HG03097 (cell line): ENCODE data around the gene NLRP11.

Source experiments
- ATAC-seq: cut with Tn5 transposase; IDR thresholded peaks from one replicate; pipeline ENCODE4 v1.9.1; 2021; ENCODE audit not compliant: unreplicated experiment, low FRiP score

The NLRP11 gene

DNA sequence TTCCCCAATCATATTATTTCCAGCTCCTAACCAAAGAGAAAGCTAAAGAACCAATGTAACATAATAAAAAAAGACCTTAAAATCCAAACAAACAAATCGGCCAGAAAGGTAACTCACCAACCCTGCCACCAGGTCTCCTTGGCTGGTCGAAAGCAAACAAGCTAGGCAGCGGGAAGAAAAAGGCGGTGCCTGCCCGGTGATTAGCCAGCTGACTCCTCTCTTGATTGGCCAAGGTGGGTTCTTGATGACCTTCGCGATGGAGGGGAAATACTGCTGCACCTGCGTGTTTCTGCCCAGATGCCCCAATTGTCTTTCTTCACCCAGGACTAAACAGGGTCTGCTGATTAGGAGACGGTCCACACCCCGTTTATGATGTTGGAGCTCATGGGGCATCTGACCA lies at the start of gene NLRP11:
Gene NLRP11 (minus strand): TSS at position 154 of the 400 bp plus-strand sequence. CDS start 13,825 bp downstream, outside the sequence.
- no peak for ATAC-seq

DNA sequence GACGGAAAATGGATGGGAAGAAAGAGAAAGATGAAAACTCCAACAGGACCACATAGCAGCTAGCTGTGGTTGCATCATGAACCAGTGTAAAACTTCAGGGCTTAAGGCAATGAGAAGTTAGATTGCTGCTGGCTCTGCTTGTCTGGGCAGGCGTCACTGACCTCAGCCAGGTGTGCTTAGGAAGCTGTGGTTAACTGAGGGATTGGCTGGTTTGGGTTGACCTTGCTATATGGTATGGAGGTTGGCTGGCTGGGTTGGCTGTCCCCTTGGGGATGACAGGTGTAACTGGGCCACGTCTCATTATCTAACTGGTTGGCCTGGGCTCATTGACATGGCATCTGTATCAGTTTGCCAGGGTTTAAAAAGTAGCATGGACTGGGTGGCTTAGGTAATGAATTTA lies 45.4 kb upstream of the NLRP11 start:
- no peak for ATAC-seq

DNA sequence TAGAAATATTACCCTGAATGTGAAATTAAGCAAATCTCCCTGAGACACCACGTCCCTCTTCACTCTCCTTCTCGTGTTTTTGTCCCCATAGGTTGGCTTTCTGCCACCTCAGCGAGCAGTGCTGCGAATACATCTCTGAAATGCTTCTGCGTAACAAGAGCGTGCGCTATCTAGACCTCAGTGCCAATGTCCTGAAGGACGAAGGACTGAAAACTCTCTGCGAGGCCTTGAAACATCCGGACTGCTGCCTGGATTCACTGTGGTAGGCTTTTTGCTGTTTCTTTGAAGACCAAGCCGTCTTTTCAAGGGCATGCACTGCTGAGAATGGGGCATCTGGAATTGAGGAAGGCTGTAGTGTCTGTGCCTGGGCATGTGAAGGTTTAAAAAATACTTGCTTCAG lies 38.9 kb upstream of the NLRP11 start:
- ATAC-seq: no peak

DNA sequence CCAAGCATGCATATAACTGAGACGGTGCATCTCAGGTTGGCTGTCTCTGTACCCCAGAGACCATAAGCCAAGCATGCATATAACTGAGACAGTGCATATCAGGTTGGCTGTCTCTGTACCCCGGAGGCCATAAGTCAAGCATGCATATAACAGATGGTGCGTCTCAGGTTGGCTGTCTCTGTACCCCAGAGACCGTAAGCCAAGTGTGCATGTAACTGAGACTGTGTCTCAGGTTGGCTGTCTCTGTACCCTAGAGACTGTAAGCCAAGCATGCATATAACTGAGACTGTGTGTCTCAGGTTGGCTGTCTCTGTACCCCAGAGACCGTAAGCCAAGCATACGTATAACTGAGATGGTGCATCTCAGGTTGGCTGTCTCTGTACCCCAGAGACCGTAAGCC lies 35.3 kb upstream of the NLRP11 start:
- no peak for ATAC-seq

DNA sequence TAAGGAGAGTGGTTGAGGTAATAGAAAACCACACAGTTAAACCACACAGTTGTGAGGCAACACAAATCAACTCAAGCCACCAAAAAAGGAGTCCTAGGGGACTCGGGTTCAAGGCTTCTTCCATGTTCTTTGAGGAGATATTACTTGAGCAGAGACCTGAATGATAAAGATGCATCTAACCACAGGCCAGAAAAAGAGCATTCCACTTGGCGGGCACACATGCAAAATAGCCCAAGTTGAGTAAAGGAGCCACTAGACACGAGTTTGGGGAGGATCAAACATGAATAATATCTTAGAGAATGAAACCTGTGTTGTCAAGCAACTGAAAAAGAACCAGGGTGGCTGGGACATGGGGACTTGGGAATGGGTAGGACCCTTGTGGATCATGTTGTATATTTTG lies 34.7 kb upstream of the NLRP11 start:
- no peak for ATAC-seq

DNA sequence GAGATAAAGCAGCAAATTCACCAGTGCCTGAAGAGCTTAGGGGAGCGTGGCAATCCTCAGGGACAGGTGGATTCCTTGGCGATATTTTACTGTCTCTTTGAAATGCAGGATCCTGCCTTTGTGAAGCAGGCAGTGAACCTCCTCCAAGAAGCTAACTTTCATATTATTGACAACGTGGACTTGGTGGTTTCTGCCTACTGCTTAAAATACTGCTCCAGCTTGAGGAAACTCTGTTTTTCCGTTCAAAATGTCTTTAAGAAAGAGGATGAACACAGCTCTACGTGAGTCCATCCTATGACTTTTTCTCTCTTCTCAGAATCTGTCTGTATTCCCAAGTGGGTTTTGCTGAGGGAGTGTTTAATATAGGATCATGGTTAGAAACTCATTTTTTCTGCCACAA lies 27.2 kb upstream of the NLRP11 start:
- ATAC-seq: no peak

DNA sequence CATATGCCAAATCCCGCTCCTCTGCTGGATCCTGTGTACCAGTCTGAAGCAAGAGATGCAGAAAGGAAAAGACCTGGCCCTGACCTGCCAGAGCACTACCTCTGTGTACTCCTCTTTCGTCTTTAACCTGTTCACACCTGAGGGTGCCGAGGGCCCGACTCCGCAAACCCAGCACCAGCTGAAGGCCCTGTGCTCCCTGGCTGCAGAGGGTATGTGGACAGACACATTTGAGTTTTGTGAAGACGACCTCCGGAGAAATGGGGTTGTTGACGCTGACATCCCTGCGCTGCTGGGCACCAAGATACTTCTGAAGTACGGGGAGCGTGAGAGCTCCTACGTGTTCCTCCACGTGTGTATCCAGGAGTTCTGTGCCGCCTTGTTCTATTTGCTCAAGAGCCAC lies 26.6 kb upstream of the NLRP11 start:
- ATAC-seq: no peak

DNA sequence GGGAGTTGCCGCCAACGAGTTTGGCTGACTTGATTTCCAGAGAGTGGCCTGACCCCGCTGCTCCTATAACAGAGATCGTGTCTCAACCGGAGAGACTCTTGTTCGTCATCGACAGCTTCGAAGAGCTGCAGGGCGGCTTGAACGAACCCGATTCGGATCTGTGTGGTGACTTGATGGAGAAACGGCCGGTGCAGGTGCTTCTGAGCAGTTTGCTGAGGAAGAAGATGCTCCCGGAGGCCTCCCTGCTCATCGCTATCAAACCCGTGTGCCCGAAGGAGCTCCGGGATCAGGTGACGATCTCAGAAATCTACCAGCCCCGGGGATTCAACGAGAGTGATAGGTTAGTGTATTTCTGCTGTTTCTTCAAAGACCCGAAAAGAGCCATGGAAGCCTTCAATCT lies 26.2 kb upstream of the NLRP11 start:
- no peak for ATAC-seq

DNA sequence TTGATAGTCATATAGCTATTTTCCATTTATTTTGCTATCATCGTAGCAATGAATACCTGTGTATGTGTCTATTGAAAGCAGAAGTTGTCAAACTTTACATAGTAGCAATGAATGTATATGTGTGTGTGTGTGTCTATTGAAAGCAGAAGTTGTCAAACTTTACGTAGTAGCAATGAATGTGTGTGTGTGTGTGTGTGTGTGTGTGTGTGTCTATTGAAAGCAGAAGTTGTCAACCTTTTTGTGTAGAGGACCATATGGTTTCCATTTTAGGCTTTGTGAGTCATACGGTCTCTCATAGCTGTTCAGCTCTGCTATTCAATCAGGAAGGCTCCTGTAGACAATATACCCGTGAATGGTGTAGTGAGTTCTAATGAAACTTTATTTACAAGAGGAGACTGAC lies 25.4 kb upstream of the NLRP11 start:
- no peak for ATAC-seq

DNA sequence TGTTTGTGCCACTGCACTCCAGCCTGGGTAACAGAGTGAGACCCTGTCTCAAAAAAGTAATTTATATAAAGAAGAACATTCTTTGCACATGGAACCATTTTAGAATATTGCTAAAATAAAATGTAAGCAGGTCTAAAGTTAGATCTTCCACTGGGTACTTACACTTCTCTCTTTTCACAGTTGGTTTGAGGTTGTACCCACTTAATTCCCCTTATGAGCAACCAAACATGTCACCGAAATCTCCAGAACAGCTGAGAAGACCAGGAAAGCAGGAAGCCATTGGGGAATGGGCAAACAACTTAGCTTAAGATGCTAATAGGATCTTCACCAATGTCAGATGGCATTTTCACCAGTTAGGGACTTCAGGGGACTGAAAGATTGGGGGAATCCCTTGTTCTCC lies 23.4 kb upstream of the NLRP11 start:
- no peak for ATAC-seq

DNA sequence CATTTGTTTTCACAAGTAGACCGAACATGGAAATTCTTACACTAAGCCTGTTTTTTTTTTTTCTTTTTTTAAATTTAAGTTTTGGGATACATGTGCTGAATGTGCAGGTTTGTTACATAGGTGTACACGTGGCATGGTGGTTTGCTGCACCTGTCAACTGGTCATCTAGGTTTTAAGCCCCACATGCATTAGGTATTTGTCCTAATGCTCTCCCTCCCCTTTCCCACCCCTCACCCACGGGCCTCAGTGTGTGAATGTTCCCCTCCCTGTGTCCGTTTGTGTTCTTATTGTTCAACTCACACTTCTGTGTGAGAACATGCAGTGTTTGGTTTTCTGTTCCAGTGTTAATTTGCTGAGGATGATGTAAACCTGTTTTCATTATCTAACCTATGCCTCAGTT lies 7.1 kb upstream of the NLRP11 start:
- no peak for ATAC-seq

DNA sequence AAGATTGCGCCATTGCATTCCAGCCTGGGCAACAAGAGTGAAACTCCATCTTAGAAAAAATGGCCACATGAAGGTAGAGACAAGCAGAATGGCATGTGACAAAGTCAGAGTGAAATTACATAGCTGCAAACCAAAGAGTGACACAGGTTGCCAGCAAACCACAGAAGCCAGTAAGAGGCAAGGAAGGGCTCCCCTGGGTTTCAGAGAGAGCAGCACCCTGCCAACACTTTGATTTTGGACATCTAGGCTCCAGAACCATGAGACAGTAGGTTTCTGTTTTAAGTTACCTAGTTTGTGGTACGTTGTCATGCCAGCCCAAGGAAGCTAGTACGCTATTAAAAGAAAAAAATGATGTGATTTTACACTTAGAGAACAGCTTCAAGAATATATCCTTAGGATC lies 6.5 kb upstream of the NLRP11 start:
- ATAC-seq: no peak

DNA sequence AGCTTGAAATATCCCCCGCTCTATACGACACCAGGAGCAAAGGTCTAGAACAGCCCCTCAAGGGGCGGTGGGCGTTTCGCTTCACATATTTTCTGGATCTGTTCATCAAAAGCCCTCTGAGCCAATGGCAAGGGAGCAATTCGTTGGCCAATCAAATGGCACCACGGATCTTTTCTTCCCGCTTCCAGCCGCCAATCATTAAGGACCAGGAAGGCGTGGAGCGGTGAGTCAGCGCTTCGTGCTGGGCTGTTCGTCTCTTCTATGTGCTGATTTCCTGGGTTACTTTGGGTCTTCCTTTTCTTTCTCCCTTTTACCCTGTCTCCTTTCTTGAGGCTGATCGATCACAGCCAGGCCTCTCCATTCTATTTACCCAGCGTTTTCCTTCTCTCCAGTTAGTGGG lies 4.5 kb upstream of the NLRP11 start, which contains the start of gene NLRP4:
Gene NLRP4 (plus strand): TSS at position 201 of the 400 bp plus-strand sequence. CDS start 15,541 bp downstream, outside the sequence.
- ATAC-seq: no peak

DNA sequence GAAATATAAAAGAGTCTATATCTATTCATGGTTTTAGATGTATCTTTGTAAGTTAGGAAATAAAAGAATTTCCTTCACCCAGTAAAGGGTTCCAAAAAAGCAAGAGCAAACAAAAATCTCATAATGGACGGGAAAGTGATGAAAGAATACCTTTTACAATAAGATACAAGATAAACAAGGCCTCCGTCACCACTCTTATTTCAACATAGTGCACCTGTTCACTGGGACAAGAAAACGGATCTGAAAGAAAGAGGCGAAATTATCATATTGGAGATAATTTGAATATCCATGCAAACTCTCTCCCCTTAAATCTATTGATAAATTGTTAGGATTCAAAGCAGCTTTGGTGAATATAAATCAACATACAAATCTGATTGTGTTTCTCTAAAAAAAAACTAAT lies 877 bp upstream of the NLRP11 start:
- ATAC-seq: no peak

DNA sequence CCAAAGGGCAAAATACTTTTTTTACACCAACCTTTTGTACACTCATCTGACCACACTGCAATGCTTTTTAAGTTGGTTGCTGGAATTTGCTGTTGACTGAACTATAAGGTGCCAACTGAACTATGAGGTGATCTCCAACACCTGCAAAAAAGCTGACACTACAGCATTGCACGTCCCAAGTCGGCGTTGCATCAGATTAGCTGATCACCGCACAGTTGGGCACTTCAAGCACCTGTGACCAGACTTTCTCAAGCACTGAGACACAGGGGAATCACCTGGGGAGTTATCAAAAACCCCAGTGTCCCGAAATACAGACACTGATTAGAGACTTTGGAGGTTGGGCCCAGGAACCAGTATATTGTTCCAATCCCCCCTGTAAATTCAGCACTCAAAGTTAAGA lies 1.1 kb downstream of the NLRP11 start:
- ATAC-seq: no peak

DNA sequence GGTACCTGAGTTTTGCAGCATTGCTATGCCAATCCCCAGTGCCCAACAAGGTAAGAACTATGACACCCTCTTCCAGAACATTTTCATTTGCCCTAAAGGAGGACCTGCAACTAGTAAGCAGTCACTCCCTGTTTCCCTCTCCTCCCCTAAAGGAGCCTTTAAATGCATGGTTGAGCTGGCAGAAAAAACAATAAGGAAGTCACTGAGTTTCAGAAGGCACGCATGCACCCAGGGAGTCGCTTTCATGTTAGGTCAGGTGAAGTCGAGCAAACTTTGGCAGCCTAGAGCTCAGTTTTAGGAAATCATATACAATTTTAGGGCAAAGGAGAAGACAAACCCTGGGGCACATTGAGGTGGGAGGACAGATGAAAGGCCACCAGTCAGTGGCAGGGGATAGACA lies 11.8 kb downstream of the NLRP11 start:
- no peak for ATAC-seq

DNA sequence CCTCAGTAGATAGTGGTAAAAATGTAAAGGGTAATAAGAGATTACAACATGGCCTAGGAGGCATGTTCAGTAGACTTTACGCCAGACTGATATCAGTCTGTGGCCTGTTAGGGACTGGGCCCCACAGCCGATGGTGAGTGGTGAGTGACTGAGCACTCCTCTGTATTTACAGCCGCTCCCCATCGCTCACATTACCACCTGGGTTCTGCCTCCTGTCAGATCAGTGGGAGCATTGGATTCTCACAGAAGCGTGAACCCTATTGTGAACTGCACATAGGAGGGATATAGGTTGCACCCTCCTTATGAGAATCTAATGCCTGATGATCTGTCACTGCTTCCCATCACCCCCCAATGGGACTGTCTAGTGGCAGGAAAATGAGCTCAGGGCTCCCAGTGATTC lies 17.9 kb downstream of the NLRP11 start:
- no peak for ATAC-seq

DNA sequence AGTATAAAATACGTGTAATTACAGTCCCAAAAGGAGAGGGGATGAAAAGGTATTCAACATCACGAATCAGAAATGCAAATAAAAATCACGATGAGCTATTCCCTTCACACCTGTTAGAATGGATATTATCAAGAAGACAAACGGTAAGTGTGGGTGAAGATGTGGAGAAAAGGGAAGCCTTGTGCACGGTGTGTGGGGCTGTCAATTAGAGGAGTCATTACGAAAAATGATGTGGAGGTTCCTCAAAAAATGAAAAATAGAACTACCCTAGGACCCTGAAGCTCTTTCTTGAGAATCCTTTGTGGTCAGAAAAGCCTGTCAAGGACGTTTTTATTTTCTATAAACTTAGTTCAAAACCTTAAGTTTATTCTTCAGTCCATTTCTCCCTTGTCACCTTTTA lies 19.4 kb downstream of the NLRP11 start:
- ATAC-seq: no peak

DNA sequence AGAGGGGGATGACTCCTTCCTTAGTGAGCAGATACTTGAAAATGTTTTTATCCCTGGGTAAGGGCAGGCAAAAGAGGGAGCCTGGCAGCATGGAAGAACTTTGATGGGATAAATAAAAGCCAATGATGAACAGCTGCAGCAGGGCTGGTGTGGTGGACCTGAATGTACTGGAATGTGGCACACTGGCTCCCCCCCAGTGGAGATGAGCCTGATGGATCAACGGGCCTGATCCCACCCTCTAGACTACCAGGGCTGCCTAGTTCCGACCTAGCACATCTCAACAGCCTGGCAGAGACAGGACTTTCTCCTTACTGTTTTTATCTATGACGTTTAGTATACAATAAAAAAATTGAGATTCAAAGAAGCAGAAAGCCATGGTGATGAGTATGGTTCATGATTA lies 20.5 kb downstream of the NLRP11 start:
- ATAC-seq: no peak

DNA sequence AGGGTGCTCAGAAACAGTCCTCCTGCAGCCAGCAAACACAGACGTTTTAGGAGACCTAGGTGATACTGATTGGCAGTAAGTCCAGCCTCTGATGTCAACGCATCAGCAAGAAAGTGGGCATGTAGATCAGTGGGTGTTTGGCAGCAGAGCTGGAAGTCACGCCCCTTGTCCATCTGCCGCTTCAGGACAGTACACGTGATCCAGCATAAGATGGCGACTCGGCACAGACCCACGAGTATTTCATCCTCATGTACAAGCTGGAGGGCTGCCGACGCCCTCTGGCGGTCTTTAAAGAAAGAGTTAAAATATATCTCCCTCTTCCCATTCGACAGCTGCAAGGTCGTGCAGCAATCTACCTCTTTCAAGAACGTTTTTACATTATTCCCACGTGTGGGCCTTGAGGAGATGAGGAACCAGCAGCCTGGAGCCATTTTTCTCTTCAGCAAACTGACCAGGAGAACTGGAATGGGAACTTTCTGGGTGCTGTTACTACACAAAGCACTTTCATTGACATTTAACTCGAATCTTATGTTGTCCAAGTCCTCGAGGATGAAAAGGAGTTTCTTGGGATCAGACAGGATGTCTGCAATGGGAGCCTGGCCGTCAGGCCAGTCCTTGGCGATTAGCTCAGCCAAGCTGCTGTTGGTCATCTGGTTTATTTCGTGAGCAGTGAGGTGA lies 22.3 kb downstream of the NLRP11 start:
- ATAC-seq: no peak

DNA sequence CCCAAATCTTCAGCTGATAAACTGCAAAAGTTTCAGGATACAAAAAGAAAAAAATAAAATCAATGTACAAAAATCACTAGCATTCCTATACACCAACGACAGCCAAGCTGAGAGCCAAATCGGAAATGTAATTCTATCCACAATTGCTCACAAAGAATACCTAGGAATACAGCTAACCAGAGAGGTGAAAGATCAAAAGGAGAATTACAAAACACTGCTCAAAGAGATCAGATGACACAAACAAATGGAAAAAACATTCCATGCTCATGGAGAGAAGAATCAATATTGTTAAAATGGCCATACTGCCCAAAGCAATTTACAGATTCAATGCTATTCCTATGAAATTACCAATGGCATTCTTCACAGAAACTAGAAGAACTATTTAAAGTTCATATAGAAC lies 29.5 kb downstream of the NLRP11 start:
- ATAC-seq: no peak

DNA sequence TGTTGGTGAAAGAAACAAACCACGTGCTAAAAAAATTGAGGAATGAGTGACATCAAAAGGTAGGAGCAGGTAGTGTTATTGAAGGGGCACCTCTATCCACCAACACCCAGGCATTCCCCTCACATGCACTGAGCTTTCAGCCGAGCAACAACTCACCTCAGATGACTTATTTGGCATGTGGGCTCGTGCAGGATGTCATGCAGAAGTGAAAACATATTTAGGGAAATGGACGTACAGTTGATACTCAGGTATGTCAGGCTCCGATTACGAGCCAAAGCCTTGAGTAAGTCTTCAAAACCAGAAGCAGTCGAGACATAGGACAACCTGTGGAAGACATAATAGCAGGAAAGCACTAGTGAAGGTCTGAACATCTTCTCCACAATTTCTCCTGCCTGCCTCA lies 30.4 kb downstream of the NLRP11 start:
- ATAC-seq: no peak

DNA sequence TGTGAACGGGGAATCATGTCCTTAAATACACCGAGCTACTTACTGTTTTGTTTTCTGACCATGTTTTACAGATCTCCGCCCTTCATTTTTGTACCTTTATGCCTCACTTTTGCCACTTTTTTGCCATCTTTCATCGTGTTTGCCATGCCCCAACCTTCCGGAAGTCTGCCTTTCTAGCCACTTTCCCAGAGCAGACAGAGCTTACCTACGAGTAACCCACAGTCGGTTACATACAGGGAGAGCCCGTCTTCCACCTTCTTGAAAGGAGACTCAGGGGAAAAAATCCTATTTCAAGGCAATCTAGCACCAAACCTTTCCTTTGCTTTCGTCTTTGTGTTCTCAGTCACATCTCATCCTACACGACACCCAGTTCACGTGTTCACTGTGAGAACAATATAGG lies 36.8 kb downstream of the NLRP11 start:
- no peak for ATAC-seq
